ENCODE measurements around the gene ATP4B.

The ATP4B gene

GRCh38 chr13:113657851-113658741, at the start of gene ATP4B:
TSS of gene ATP4B (minus strand) at chr13:113658198. CDS start at chr13:113658144, 54 bp downstream.
- no peak for DNase-seq (ENCODE audit: low spot score)

- no peak for DNase-seq (ENCODE audit: low spot score)
Observed at GRCh38 chr13:113672002-113672651, 14.1 kb upstream of the ATP4B start.

GRCh38 chr13:113671066-113672001, 13.3 kb upstream of the ATP4B start:
- DNase-seq (ENCODE audit: low spot score) = no peak

GRCh38 chr13:113670541-113670940, 12.5 kb upstream of the ATP4B start:
- no peak for DNase-seq (ENCODE audit: low spot score)

- no peak for DNase-seq (ENCODE audit: low spot score)
Observed at GRCh38 chr13:113669755-113670341, 11.8 kb upstream of the ATP4B start.

GRCh38 chr13:113669231-113669754, 11.3 kb upstream of the ATP4B start:
- no peak for DNase-seq (ENCODE audit: low spot score)

GRCh38 chr13:113668491-113668971, 10.5 kb upstream of the ATP4B start:
- DNase-seq (ENCODE audit: low spot score) = no peak

- no peak for DNase-seq (ENCODE audit: low spot score)
Observed at GRCh38 chr13:113667771-113668490, 9.9 kb upstream of the ATP4B start.

- DNase-seq (ENCODE audit: low spot score) = no peak
Observed at GRCh38 chr13:113666951-113667701, 9.1 kb upstream of the ATP4B start, which contains the start of gene GRK1. TSS of gene GRK1 (plus strand) at chr13:113667219. CDS start at chr13:113667387, 168 bp downstream.

- DNase-seq (ENCODE audit: low spot score) = no peak
Observed at GRCh38 chr13:113666329-113666670, 8.3 kb upstream of the ATP4B start.

- DNase-seq (ENCODE audit: low spot score) = no peak
Observed at GRCh38 chr13:113665597-113666328, 7.8 kb upstream of the ATP4B start.

- no peak for DNase-seq (ENCODE audit: low spot score)
Observed at GRCh38 chr13:113664751-113665596, 7.0 kb upstream of the ATP4B start.

- no peak for DNase-seq (ENCODE audit: low spot score)
Observed at GRCh38 chr13:113663934-113664333, 5.9 kb upstream of the ATP4B start.

- no peak for DNase-seq (ENCODE audit: low spot score)
Observed at GRCh38 chr13:113661509-113661908, 3.5 kb upstream of the ATP4B start.

- no peak for DNase-seq (ENCODE audit: low spot score)
Observed at GRCh38 chr13:113660066-113660465, 2.1 kb upstream of the ATP4B start.

GRCh38 chr13:113659337-113659736, 1.3 kb upstream of the ATP4B start:
- DNase-seq (ENCODE audit: low spot score) = no peak

- no peak for DNase-seq (ENCODE audit: low spot score)
Observed at GRCh38 chr13:113658836-113659235, 838 bp upstream of the ATP4B start.
